Fibroblast of pulmonary artery (primary cell): ENCODE results near the gene HSD17B14.
"Not testable (repeated sequence)": the region's sequence is repeated elsewhere in the genome, so short reads cannot be mapped to it uniquely, and the experiment has no call there.

ENCODE experiments used
- DNase-seq: peaks from one replicate; pipeline ENCODE4 v3.0.0-alpha.2; 2010; ENCODE audit warnings: low read depth
- H3K4me3 ChIP-seq: replicated peaks from 2 replicates; pipeline ENCODE4 v1.5.1; 2011; ENCODE audit warnings: low read depth, mild to moderate bottlenecking, control low read depth, low read length, moderate library complexity
- TF ChIP-seq, protein P1 (sequence below): IDR thresholded peaks from 2 replicates; pipeline ENCODE4 v1.5.1; 2011; ENCODE audit warnings: mild to moderate bottlenecking, control low read depth, low read length, inconsistent platforms; ENCODE audit errors: missing control alignments

Gene HSD17B14

GRCh38 chr19:48836089-48837017, at the start of gene HSD17B14:
HSD17B14 (minus strand) TSS chr19:48836491; CDS start chr19:48836411, 80 bp downstream.
- H3K4me3 ChIP-seq = peak within 1 kb of the TSS; percentile 54
- peak; percentile 27 for DNase-seq
- TF ChIP-seq, protein P1, sequence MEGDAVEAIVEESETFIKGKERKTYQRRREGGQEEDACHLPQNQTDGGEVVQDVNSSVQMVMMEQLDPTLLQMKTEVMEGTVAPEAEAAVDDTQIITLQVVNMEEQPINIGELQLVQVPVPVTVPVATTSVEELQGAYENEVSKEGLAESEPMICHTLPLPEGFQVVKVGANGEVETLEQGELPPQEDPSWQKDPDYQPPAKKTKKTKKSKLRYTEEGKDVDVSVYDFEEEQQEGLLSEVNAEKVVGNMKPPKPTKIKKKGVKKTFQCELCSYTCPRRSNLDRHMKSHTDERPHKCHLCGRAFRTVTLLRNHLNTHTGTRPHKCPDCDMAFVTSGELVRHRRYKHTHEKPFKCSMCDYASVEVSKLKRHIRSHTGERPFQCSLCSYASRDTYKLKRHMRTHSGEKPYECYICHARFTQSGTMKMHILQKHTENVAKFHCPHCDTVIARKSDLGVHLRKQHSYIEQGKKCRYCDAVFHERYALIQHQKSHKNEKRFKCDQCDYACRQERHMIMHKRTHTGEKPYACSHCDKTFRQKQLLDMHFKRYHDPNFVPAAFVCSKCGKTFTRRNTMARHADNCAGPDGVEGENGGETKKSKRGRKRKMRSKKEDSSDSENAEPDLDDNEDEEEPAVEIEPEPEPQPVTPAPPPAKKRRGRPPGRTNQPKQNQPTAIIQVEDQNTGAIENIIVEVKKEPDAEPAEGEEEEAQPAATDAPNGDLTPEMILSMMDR = no peak

DNA sequence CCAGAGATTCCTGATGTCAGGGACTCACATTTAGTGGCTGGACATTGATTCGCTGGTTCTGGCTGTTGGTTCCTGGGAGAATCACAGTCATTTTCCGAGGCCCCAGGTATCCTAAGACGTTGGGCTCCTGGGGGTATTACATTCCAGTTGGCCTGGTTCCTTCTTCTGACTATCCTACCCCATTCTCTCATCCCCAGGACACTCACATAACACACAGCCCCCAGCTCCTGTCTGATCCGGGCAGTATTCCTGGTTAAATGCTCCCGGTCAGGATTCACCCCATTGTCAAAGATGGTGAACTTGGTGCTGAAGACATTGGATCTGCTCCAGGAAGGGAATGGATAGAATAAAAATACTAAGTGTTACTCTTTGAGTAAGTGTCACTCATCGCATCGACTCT, 47.4 kb upstream of the HSD17B14 start:
- TF ChIP-seq, protein P1 = no peak
- no peak for DNase-seq
- no peak overlapping the region for H3K4me3 ChIP-seq

DNA sequence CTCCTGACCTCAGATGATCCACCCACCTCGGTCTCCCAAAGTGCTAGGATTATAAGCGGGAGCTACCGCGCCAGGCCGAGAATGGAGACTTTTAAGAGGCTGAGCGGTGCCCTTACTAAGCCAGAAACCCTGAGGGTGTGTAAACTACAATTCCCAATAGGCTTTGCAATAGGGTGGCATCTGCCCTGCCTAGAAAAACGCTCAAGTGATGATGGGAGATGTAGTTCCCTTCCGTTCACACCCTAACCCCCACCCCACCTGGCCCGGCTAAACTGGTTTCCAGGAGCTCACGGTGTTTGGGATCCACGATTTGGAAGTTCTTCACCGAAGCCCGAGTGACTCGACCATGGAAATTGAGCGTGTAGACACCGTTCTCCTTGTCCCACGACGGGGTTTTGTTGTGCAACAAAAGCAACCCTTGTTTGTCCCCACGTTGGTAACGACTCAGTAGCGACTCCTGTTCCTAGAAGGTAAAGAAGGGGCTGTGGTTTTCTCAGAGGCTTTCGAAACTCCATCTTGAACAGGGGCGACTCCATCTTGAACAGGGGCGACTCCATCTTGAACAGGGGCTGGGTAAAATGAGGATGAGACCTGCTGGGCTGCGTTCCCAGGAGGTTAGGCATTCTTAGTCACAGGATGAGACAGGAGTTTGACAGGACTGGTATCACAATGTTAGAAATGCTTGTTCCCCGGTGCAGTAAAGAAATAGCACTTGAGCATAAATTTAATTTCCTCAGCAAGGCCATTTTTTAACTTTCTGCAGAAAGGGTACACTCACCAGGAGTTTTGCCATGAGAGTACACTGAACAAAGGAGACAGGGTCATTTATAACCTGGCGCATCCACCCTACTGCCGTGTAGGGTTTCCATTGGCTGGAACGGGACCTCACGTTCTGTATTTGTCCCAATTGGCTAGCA, 45.7 kb upstream of the HSD17B14 start:
- H3K4me3 ChIP-seq = no peak overlapping the region
- no peak for DNase-seq
- TF ChIP-seq, protein P1 = no peak

- DNase-seq, H3K4me3 ChIP-seq: not testable (repeated sequence)
Observed at GRCh38 chr19:48879696-48880095, 43.4 kb upstream of the HSD17B14 start.

DNA sequence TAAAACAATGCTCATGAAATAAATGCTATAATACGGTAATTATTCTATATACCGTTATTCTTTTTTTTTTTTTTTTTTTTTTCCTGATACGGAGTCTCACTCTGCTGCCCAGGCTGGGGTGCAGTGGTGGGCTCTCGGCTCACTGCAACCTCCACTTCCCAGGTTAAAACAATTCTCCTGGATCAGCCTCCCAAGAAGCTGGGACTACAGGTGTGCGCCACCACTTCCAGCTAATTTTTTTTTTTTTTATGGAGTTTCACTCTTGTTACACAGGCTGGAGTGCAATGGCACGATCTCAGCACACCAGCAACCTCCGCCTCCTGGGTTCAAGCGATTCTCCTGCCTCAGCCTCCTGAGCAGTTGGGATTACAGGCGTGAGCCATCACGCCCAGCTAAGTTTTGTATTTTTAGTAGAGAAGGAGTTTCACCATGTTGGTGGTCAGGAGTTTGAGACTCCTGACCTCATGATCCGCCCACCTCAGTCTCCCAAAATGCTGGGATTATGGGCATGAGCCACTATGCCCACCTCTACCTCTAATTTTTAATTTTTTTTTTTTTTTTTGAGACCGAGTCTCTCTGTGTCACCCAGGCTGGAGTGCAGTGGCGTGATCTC, 42.8 kb upstream of the HSD17B14 start:
- no peak for DNase-seq
- no peak overlapping the region for H3K4me3 ChIP-seq
- TF ChIP-seq, protein P1 = no peak

GRCh38 chr19:48878196-48879024, 42.1 kb upstream of the HSD17B14 start:
- TF ChIP-seq, protein P1 = no peak
- H3K4me3 ChIP-seq = no peak overlapping the region
- DNase-seq = peak; percentile 95
